GM23338 (cell line): Measurements from ENCODE around the gene GCHFR. TPM values are rescaled to one million over a fixed set of nuclear protein-coding genes. Genes with fewer than 3 reads are reported as not detected.

Experiments
- ATAC-seq: fragments of 200-7000 bp; cut with Tn5 transposase; 3 replicates; pipeline ENCODE4 v1.9.1; 2020
- DNase-seq: peaks from one replicate; pipeline ENCODE4 v3.0.0-alpha.2; 2015; ENCODE audit warnings: low spot score
- H2AFZ ChIP-seq: fragments of 200-600 bp; sonication (generic); 2 replicates; pipeline ENCODE4 v1.8.0; 2016; ENCODE audit warnings: antibody characterized with exemption, mild to moderate bottlenecking, moderate library complexity
- H3F3A ChIP-seq: fragments of 200-600 bp; sonication (generic); replicated peaks from 2 replicates; pipeline ENCODE4 v1.8.0; 2017; ENCODE audit warnings: antibody characterized with exemption, mixed run types, low read depth
- H3K27ac ChIP-seq: fragments of 200-600 bp; sonication (generic); 2 replicates; pipeline ENCODE4 v1.6.1; 2016; ENCODE audit warnings: low read depth
- H3K27me3 ChIP-seq: fragments of 200-600 bp; sonication (generic); 2 replicates; pipeline ENCODE4 v1.8.0; 2016; ENCODE audit warnings: mild to moderate bottlenecking, mixed run types, moderate library complexity; ENCODE audit not compliant: insufficient read depth
- H3K36me3 ChIP-seq: fragments of 200-600 bp; sonication (generic); 2 replicates; pipeline ENCODE4 v1.8.0; 2016; ENCODE audit warnings: mild to moderate bottlenecking; ENCODE audit not compliant: insufficient read depth
- H3K4me1 ChIP-seq: fragments of 200-600 bp; sonication (generic); 2 replicates; pipeline ENCODE4 v1.8.0; 2016; ENCODE audit warnings: mild to moderate bottlenecking, moderate library complexity; ENCODE audit not compliant: insufficient read depth
- H3K4me2 ChIP-seq: fragments of 200-600 bp; sonication (generic); 2 replicates; pipeline ENCODE4 v1.7.1; 2017; ENCODE audit warnings: mixed run types
- H3K4me3 ChIP-seq: fragments of 200-600 bp; sonication (generic); 2 replicates; pipeline ENCODE4 v1.6.1; 2016; ENCODE audit warnings: mixed run types
- H3K79me2 ChIP-seq: fragments of 200-600 bp; sonication (generic); replicated peaks from 2 replicates; pipeline ENCODE4 v1.8.0; 2017; ENCODE audit warnings: mild to moderate bottlenecking; ENCODE audit not compliant: insufficient read depth
- H3K9me2 ChIP-seq: fragments of 200-600 bp; sonication (generic); 2 replicates; pipeline ENCODE4 v1.8.0; 2017; ENCODE audit not compliant: insufficient read depth
- H4K20me1 ChIP-seq: fragments of 200-600 bp; sonication (generic); replicated peaks from 2 replicates; pipeline ENCODE4 v1.8.0; 2017; ENCODE audit warnings: mild to moderate bottlenecking; ENCODE audit not compliant: insufficient read depth
- H3K27ac Mint-ChIP-seq: 2 replicates; pipeline ENCODE4 v1.8.0; 2020; ENCODE audit warnings: inconsistent platforms, mild to moderate bottlenecking, moderate library complexity, mixed read lengths
- H3K27me3 Mint-ChIP-seq: 3 replicates; pipeline ENCODE4 v1.8.0; 2022; ENCODE audit warnings: low read depth, mild to moderate bottlenecking, moderate library complexity, mixed read lengths, inconsistent platforms; ENCODE audit not compliant: insufficient read depth, poor library complexity
- H3K36me3 Mint-ChIP-seq: 3 replicates; pipeline ENCODE4 v1.8.0; 2021; ENCODE audit warnings: low read depth, mild to moderate bottlenecking, inconsistent platforms, moderate library complexity, mixed read lengths
- H3K4me1 Mint-ChIP-seq: 3 replicates; pipeline ENCODE4 v1.8.0; 2020; ENCODE audit warnings: mild to moderate bottlenecking, inconsistent platforms, mixed read lengths
- H3K4me3 Mint-ChIP-seq: 3 replicates; pipeline ENCODE4 v1.8.0; 2021; ENCODE audit warnings: moderate library complexity, mild to moderate bottlenecking, inconsistent platforms, mixed read lengths
- H3K9me3 Mint-ChIP-seq: 3 replicates; pipeline ENCODE4 v1.8.0; 2020; ENCODE audit warnings: moderate library complexity, mild to moderate bottlenecking, inconsistent platforms, mixed read lengths
- CTCF ChIP-seq, 2 experiments: fragments of 200-600 bp in 1 of 2; sonication (generic) in 1 of 2; conservative IDR thresholded peaks; 2 replicates each; pipeline versions ENCODE4 v1.5.1 to v1.6.1; 2016 to 2017; ENCODE audit warnings: antibody characterized with exemption in 2 of 2, low read depth in 2 of 2, mild to moderate bottlenecking in 2 of 2, moderate library complexity in 1 of 2
- ETS1 ChIP-seq: IDR thresholded peaks from 2 replicates; pipeline ENCODE4 v1.6.1; 2016; ENCODE audit warnings: antibody characterized with exemption
- EZH2 ChIP-seq: fragments of 200-600 bp; sonication (generic); IDR thresholded peaks from one replicate; pipeline ENCODE4 v1.8.0; 2017; ENCODE audit warnings: antibody characterized with exemption, mild to moderate bottlenecking, low read depth; ENCODE audit not compliant: unreplicated experiment
- EZH2phosphoT487 ChIP-seq: fragments of 200-600 bp; sonication (generic); IDR thresholded peaks from one replicate; pipeline ENCODE4 v1.8.1; 2018; ENCODE audit warnings: antibody characterized with exemption; ENCODE audit not compliant: unreplicated experiment
- JUNB ChIP-seq: IDR thresholded peaks from one replicate; pipeline ENCODE4 v1.6.1; 2016; ENCODE audit warnings: antibody characterized with exemption; ENCODE audit not compliant: unreplicated experiment
- NANOG ChIP-seq: IDR thresholded peaks from 2 replicates; pipeline ENCODE4 v1.6.1; 2016; ENCODE audit warnings: antibody characterized with exemption, borderline replicate concordance
- POLR2AphosphoS5 ChIP-seq: IDR thresholded peaks from 2 replicates; pipeline ENCODE4 v1.6.1; 2016; ENCODE audit warnings: antibody characterized with exemption, low read depth
- STAT1 ChIP-seq: IDR thresholded peaks from one replicate; pipeline ENCODE4 v1.6.1; 2016; ENCODE audit warnings: antibody characterized with exemption; ENCODE audit not compliant: unreplicated experiment
- ZNF462 ChIP-seq: fragments of 250-450 bp; sonication (Bioruptor Pico); IDR thresholded peaks from 2 replicates; pipeline ENCODE4 v1.5.0; 2020; ENCODE audit warnings: mild to moderate bottlenecking, moderate library complexity
- polyA plus RNA-seq: library from polyadenylated mRNA; unstranded; fragments of >200 nt; fragmentation: Nextera tagmentation; extraction: Ambion mirVana; gene quantifications from 2 replicates; pipeline ENCODE4 v1.2.1, GENCODE V29; 2016
- total RNA-seq: library from RNA; depleted of rRNA; stranded (reverse); fragments of >200 nt; shearing (Covaris generic); gene quantifications from 2 replicates; pipeline ENCODE4 v1.2.3, GENCODE V29; 2014

Gene GCHFR
- total and polyA plus RNA-seq, 2 experiments from 2014 or later, result 38.9 to 44.2 TPM

DNA sequence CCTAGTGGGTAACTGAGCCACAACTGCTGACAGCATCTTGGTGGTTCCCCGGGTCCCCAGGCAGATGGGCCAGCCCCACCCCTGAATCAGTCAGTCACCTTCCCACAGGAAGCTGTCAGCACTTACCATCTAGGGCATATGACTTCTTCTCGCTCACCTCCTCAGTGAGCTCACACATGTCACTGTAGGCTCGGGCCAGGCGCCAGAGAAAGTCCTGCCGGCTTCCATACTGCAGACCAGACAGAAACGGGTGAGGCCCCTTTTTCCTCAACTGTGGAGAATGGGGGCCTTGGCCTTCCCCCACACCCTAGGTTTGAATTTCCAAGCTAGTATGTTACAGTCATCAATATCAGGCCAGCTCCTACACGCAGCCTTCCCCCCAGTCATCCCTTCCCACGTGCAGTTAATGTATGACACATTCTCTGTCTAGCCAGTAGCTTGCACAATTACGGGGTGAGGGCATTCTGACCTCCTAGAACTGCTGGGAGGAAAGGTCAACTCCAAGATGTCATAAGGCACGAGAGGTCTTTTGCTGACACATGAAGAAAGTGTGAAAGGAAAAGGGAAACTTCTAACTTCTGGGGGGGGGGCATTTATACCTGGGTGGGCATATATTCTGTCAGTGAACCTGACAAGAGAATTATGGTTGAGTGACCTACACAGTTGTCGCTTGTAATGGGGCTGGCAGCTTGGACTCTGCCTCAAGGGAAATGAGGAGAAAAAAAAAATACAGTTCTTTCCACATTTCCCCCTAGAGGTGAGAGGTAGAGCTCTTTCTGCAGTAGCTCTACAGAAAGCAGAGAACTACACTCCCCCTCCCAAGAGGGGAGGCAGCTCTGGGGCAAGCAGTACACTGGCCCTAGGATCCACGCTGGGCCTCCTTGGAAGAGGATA lies 19.7 kb upstream of the GCHFR start (continued):
- TF ChIP-seq CTCF (conservative IDR thresholded peaks at IDR 0.05; ENCODE audit: low read depth in 2 of 2) (no peak; a peak in 1 of 4 replicates), ETS1 (no peak)

- Histone ChIP-seq H3K4me3 (no peak overlapping the region), H4K20me1 (peaks cover 5% of the 10 kb centered on the region; the same call in 1 of the 2 replicates), H3K9me2 (no peaks in the 10 kb centered on the region), H3K4me2 (no peak overlapping the region), H3F3A (0 out of 2 replicates have a peak, but pooled peaks cover 5% of the 10 kb centered on the region), H3K27ac (no peak overlapping the region), H3K36me3 (peaks cover 8% of the 10 kb centered on the region; the same call in 1 of the 2 replicates), H2AFZ (no peak overlapping the region), H3K27me3 (no peaks in the 10 kb centered on the region), H3K4me1 (peaks cover 8% of the 10 kb centered on the region; the same call in 1 of the 2 replicates), H3K79me2 (no peaks in the 10 kb centered on the region)
- Mint-ChIP-seq H3K4me1 (peaks cover 28% of the 10 kb centered on the region), H3K27ac (no peak overlapping the region; the same call in 1 of the 2 replicates), H3K9me3 (no peaks in the 10 kb centered on the region), H3K36me3 (peaks cover 30% of the 10 kb centered on the region; the same call in 2 of the 3 replicates), H3K27me3 (peaks cover 10% of the 10 kb centered on the region), H3K4me3 (no peak overlapping the region)
- ATAC-seq, result no peak
- TF ChIP-seq STAT1, result no peak
- no peak for TF ChIP-seq JUNB
- TF ChIP-seq NANOG, result no peak
- TF ChIP-seq ZNF462 (CRISPR knock-in tag), result no peak
- TF ChIP-seq POLR2AphosphoS5, result no peak
- no peak for TF ChIP-seq EZH2
- TF ChIP-seq EZH2phosphoT487, result no peak
- DNase-seq, result no peak
These were observed 19.1 kb upstream of the GCHFR start for GRCh38 chr15:40744815-40745152.
